Osteocyte (in vitro differentiated cells): ENCODE data around the gene TYRO3. TPM values are rescaled to one million over a fixed set of nuclear protein-coding genes. Genes with fewer than 3 reads are reported as not detected.

ENCODE experiments used
- DNase-seq: peaks from one replicate; pipeline ENCODE4 v3.0.0; 2021; ENCODE audit warnings: mixed read lengths; ENCODE audit not compliant: unreplicated experiment; ENCODE audit errors: extremely low spot score
- H3K27ac Mint-ChIP-seq: one replicate; pipeline ENCODE4 v1.8.0; 2021; ENCODE audit warnings: mild to moderate bottlenecking, mixed read lengths; ENCODE audit not compliant: unreplicated experiment
- H3K27me3 Mint-ChIP-seq: one replicate; pipeline ENCODE4 v1.8.0; 2021; ENCODE audit warnings: mixed read lengths; ENCODE audit not compliant: unreplicated experiment
- H3K36me3 Mint-ChIP-seq: one replicate; pipeline ENCODE4 v1.8.0; 2021; ENCODE audit warnings: mixed read lengths; ENCODE audit not compliant: unreplicated experiment
- H3K4me1 Mint-ChIP-seq: one replicate; pipeline ENCODE4 v1.8.0; 2021; ENCODE audit warnings: mixed read lengths; ENCODE audit not compliant: unreplicated experiment
- H3K4me3 Mint-ChIP-seq: one replicate; pipeline ENCODE4 v1.8.0; 2021; ENCODE audit warnings: mild to moderate bottlenecking, moderate library complexity, mixed read lengths; ENCODE audit not compliant: unreplicated experiment
- H3K9me3 Mint-ChIP-seq: one replicate; pipeline ENCODE4 v1.8.0; 2021; ENCODE audit warnings: mixed read lengths; ENCODE audit not compliant: unreplicated experiment
- total RNA-seq: library from RNA; stranded (reverse); gene quantifications from 2 replicates; pipeline ENCODE4 v1.2.1, GENCODE V29; 2021
- TF ChIP-seq, protein P1 (sequence below): fragments of 200-600 bp; sonication (generic); IDR thresholded peaks from 2 replicates; pipeline ENCODE4 v1.5.0; 2021; ENCODE audit warnings: antibody characterized with exemption, mild to moderate bottlenecking, moderate library complexity

The TYRO3 gene
- total RNA-seq, 1 donor from 2014 or later: 8.1 TPM

DNA sequence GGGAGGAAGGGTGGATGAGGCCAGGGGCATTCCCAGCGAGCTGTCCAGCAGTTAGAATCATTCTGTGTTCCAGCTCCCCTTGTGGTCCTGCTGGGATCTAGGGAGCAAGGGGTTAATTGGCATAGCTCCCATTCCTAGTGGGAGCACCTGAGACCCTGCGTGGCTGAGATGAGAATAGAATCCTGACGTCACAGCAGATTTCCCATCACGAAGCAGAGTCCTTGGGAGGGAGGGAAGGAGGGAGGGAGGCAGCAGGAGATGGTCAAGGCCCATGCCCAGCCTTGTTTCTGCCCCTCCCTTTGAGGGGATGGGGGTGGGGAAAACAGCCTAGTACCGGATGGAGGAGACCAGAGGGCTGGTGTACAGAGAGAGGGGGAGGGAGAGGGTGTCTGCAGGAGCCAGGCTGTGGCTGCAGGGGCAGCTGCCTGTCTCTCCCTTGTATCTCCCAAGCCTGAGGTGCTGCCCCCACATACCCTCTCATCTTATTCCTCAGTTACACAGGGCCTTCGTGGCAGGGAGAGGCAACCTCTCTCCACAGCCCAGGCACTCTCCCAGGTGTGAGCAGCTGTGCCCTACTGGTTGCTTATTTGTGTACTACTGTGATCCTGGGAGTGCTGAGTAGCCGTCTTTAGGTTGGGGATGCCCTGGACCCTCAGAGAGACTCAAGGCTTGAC, 5.4 kb downstream of the TYRO3 start:
- no peaks in the 10 kb centered on the region for H3K9me3 Mint-ChIP-seq
- H3K36me3 Mint-ChIP-seq: peaks cover 2% of the 10 kb centered on the region
- H3K4me1 Mint-ChIP-seq: peaks cover 32% of the 10 kb centered on the region
- no peaks in the 10 kb centered on the region for H3K27me3 Mint-ChIP-seq
- H3K27ac Mint-ChIP-seq: no peak overlapping the region
- TF ChIP-seq, protein P1, sequence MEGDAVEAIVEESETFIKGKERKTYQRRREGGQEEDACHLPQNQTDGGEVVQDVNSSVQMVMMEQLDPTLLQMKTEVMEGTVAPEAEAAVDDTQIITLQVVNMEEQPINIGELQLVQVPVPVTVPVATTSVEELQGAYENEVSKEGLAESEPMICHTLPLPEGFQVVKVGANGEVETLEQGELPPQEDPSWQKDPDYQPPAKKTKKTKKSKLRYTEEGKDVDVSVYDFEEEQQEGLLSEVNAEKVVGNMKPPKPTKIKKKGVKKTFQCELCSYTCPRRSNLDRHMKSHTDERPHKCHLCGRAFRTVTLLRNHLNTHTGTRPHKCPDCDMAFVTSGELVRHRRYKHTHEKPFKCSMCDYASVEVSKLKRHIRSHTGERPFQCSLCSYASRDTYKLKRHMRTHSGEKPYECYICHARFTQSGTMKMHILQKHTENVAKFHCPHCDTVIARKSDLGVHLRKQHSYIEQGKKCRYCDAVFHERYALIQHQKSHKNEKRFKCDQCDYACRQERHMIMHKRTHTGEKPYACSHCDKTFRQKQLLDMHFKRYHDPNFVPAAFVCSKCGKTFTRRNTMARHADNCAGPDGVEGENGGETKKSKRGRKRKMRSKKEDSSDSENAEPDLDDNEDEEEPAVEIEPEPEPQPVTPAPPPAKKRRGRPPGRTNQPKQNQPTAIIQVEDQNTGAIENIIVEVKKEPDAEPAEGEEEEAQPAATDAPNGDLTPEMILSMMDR: no peak
- no peak for DNase-seq
- no peak overlapping the region for H3K4me3 Mint-ChIP-seq

DNA sequence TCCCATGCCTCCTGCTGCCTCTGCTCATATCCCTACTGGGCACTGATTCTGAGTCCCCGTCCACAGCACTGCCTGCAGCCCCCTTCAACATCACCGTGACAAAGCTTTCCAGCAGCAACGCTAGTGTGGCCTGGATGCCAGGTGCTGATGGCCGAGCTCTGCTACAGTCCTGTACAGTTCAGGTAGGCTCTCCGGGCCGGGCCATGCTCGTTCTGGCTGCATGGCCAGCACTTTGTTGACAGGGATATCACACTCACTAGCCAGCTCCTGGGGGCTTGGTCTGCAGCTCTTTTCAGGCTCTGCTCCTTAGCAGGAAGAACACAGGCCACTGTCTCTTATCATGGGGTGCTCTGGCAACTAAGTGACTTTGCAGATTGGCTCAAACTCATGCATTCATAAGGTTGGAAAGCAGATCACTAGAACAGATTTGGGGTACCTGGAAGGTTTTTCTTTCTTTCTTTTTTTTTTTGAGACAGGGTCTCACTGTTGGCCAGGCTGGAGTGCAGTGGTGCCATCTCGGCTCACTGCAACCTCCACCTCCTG, 6.0 kb downstream of the TYRO3 start:
- Mint-ChIP-seq H3K36me3 (peaks cover 4% of the 10 kb centered on the region), H3K9me3 (no peaks in the 10 kb centered on the region), H3K4me3 (no peak overlapping the region), H3K4me1 (peaks cover 26% of the 10 kb centered on the region), H3K27ac (no peak overlapping the region), H3K27me3 (no peaks in the 10 kb centered on the region)
- TF ChIP-seq, protein P1: no peak
- no peak for DNase-seq

DNA sequence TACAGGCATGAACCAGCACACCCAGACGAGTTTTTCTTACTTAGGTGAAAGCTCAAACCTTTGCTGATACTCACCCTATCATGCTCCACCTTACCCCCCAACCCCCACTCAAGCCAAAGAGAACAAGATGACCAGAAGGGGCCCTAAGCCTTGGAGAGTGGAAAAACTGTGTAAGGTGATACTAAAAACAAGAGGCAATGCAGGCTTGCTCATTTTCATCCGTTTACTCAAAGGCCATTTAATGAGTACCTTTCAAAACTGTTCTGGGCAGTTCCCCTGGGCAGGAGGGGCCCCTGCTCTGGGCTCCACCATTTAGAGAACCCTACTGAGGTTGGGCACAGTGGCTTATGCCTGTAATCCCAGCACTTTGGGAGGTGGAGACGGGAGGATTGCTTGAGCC, 6.7 kb downstream of the TYRO3 start:
- H3K36me3 Mint-ChIP-seq: peaks cover 6% of the 10 kb centered on the region
- peaks cover 22% of the 10 kb centered on the region for H3K4me1 Mint-ChIP-seq
- no peak overlapping the region for H3K27ac Mint-ChIP-seq
- DNase-seq: no peak
- no peaks in the 10 kb centered on the region for H3K9me3 Mint-ChIP-seq
- no peaks in the 10 kb centered on the region for H3K27me3 Mint-ChIP-seq
- H3K4me3 Mint-ChIP-seq: no peak overlapping the region
- TF ChIP-seq, protein P1: no peak

DNA sequence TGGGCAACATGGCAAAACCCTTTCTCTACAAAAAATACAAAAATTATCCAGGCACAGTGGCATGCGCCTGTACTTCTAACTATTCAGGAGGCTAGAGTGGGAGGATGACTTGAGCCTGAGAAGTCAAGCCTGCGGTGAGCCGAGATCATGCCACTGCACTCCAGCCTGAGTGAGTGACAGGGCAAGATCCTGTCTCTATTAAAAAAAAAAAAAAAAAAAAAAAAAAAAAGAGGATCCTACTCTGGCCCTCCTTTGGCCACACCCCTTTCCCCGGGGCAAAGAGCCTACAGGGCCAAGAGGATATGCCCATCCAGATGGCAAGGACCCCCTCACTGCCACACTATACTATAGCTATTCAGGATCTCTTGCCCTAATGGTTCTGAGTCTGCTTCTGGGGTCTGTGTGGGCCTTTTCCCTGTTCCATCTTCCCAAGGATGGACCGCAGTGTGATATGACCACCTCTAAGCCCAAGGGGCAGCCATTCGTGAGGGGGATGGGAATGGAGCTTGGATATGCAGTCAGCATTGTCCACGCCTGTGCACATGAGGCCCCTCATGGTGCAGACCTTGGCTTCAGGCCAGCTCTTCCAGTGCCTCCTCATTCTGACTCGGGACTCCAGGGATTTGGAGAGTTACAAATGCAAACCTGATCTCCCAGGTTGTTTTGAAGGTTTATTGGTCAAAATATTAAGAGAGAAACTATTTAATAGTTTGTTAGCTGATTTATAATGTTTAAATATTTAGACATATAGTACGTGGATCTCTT, 7.3 kb downstream of the TYRO3 start:
- H3K27me3 Mint-ChIP-seq: no peaks in the 10 kb centered on the region
- no peak overlapping the region for H3K4me3 Mint-ChIP-seq
- peaks cover 8% of the 10 kb centered on the region for H3K36me3 Mint-ChIP-seq
- H3K27ac Mint-ChIP-seq: no peak overlapping the region
- H3K4me1 Mint-ChIP-seq: peaks cover 22% of the 10 kb centered on the region
- H3K9me3 Mint-ChIP-seq: no peaks in the 10 kb centered on the region
- TF ChIP-seq, protein P1: no peak
- DNase-seq: no peak

DNA sequence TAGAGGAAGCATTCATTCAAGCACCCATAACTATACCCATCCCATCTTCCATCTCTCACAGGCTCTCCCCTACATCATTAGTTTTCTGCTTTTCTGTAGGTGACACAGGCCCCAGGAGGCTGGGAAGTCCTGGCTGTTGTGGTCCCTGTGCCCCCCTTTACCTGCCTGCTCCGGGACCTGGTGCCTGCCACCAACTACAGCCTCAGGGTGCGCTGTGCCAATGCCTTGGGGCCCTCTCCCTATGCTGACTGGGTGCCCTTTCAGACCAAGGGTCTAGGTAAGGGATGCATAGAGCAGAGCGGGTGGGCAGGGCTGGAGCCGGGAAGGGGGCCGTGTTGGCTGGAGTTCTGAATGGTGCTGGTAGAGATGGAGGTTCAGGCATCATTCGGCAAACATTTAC, 8.2 kb downstream of the TYRO3 start:
- H3K36me3 Mint-ChIP-seq: peaks cover 8% of the 10 kb centered on the region
- H3K9me3 Mint-ChIP-seq: no peaks in the 10 kb centered on the region
- H3K27me3 Mint-ChIP-seq: no peaks in the 10 kb centered on the region
- H3K4me1 Mint-ChIP-seq: peaks cover 14% of the 10 kb centered on the region
- TF ChIP-seq, protein P1: no peak
- no peak overlapping the region for H3K4me3 Mint-ChIP-seq
- H3K27ac Mint-ChIP-seq: no peak overlapping the region
- no peak for DNase-seq
